ENCODE results near the gene ACTN1. TPM values are rescaled to one million over a fixed set of nuclear protein-coding genes. Genes with fewer than 3 reads are reported as not detected.

ACTN1 gene
- total RNA-seq, 3 donors from 2014 or later, result 93.7 to 607 (median 128) TPM

GRCh38 chr14:69014829-69015259 is 35.7 kb upstream of the ACTN1 start:
- H3K9me3 ChIP-seq, result no peaks in the 10 kb centered on the region
- DNase-seq (no peak), ATAC-seq (no peak)
- H3K36me3 ChIP-seq (ENCODE audit: low read depth), result no peaks in the 10 kb centered on the region
- H3K4me3 ChIP-seq, result no peak overlapping the region
- no peak for TF ChIP-seq CTCF (IDR thresholded peaks at IDR 0.05)
- peaks cover 19% of the 10 kb centered on the region for H3K4me1 ChIP-seq (ENCODE audit: low read depth)
- intact Hi-C loops (cut with DNase I, micrococcal nuclease), result loop anchor here in 1 of 2 donors (5.0 kb wide), 1 partner anchor 482 kb away; no protein-coding TSS in a partner anchor

- ATAC-seq (peak; percentile 96), DNase-seq (peak; percentile 87 to 92 (median 92))
- Histone ChIP-seq H3K36me3 (ENCODE audit: low read depth) (no peaks in the 10 kb centered on the region), H3K4me3 (no peak overlapping the region), H3K9me3 (no peaks in the 10 kb centered on the region), H3K4me1 (ENCODE audit: low read depth) (peaks cover 19% of the 10 kb centered on the region)
- intact Hi-C loops (cut with DNase I, micrococcal nuclease), result no loop called here
- no peak for TF ChIP-seq CTCF (IDR thresholded peaks at IDR 0.05)
These were observed 35.1 kb upstream of the ACTN1 start for GRCh38 chr14:69013943-69014782.

- TF ChIP-seq CTCF (IDR thresholded peaks at IDR 0.05), result no peak
- ATAC-seq (no peak), DNase-seq (no peak)
- Histone ChIP-seq H3K4me3 (no peak overlapping the region), H3K9me3 (no peaks in the 10 kb centered on the region), H3K4me1 (ENCODE audit: low read depth) (peaks cover 19% of the 10 kb centered on the region), H3K36me3 (ENCODE audit: low read depth) (no peaks in the 10 kb centered on the region)
- intact Hi-C loops (cut with DNase I, micrococcal nuclease), result no loop called here
These were observed 33.3 kb upstream of the ACTN1 start for GRCh38 chr14:69012256-69012953.

GRCh38 chr14:69010648-69011047 is 31.5 kb upstream of the ACTN1 start:
- Histone ChIP-seq H3K4me3 (no peak overlapping the region), H3K4me1 (ENCODE audit: low read depth) (peaks cover 19% of the 10 kb centered on the region), H3K9me3 (no peaks in the 10 kb centered on the region), H3K36me3 (ENCODE audit: low read depth) (no peaks in the 10 kb centered on the region)
- ATAC-seq (peak; percentile 33), DNase-seq (peak in 2 of 3 donors; percentile 39 to 44)
- intact Hi-C loops (cut with DNase I, micrococcal nuclease), result no loop called here
- no peak for TF ChIP-seq CTCF (IDR thresholded peaks at IDR 0.05)

- DNase-seq (no peak), ATAC-seq (no peak)
- H3K36me3 ChIP-seq (ENCODE audit: low read depth), result no peaks in the 10 kb centered on the region
- no peak overlapping the region for H3K4me3 ChIP-seq
- TF ChIP-seq CTCF (IDR thresholded peaks at IDR 0.05), result no peak
- H3K4me1 ChIP-seq (ENCODE audit: low read depth), result peaks cover 6% of the 10 kb centered on the region
- no peaks in the 10 kb centered on the region for H3K9me3 ChIP-seq
- intact Hi-C loops (cut with DNase I, micrococcal nuclease), result no loop called here
These were observed 29.4 kb upstream of the ACTN1 start for GRCh38 chr14:69008421-69008884.

Data from mucosa of descending colon (tissue), 3 donors.